Esophagus squamous epithelium (tissue), 5 donors: ENCODE data around the gene CUEDC2. TPM values are rescaled to one million over a fixed set of nuclear protein-coding genes. Genes with fewer than 3 reads are reported as not detected.

ENCODE experiments used
- DNase-seq: peaks from one replicate; lab custom pipeline; 2025; lab: John Stamatoyannopoulos, UW
- H3K27ac ChIP-seq, 4 donors: fragments of 200-600 bp; sonication (generic); one replicate each; pipeline ENCODE4 v1.5.1; 2016 to 2019; ENCODE audit warnings: mild to moderate bottlenecking in 1 of 4
- H3K27me3 ChIP-seq, 4 donors: fragments of 200-600 bp; sonication (generic); 1 replicate in 3 of 4; 2 replicates in 1 of 4; pipeline versions ENCODE4 v1.5.1 to v1.6.0; 2017 to 2021; ENCODE audit warnings: antibody characterized with exemption in 1 of 4
- H3K36me3 ChIP-seq, 3 donors: fragments of 200-600 bp; sonication (generic); one replicate each; pipeline ENCODE4 v1.5.1; 2016 to 2019
- H3K4me1 ChIP-seq, 3 donors: fragments of 200-600 bp; sonication (generic); one replicate each; pipeline ENCODE4 v1.5.1; 2017 to 2019
- H3K4me3 ChIP-seq, 4 donors: fragments of 200-600 bp; sonication (generic); 1 replicate in 3 of 4; 2 replicates in 1 of 4; pipeline ENCODE4 v1.5.1; 2016 to 2019; ENCODE audit warnings: mild to moderate bottlenecking in 2 of 4, moderate library complexity in 1 of 4
- H3K9me3 ChIP-seq, 3 donors: fragments of 200-600 bp; sonication (generic); one replicate each; pipeline ENCODE4 v1.5.1; 2016 to 2019
- POLR2A ChIP-seq, 4 donors: fragments of 450-650 bp; IDR thresholded peaks; one replicate each; pipeline ENCODE4 v1.6.1; 2017; ENCODE audit warnings: antibody characterized with exemption in 4 of 4, mild to moderate bottlenecking in 4 of 4, moderate library complexity in 3 of 4
- WGBS, 2 donors: methylation state at CpG; one replicate each; pipeline ENCODE4 v1.1.5; 2018; 5-methylcytosine and 5-hydroxymethylcytosine counted together
- intact Hi-C: fragments of 100-400 bp; cut with DNase I; formaldehyde crosslinking; loops from one replicate; pipeline ENCODE4 v1.15.0; 2022
- total RNA-seq, 4 donors: library from RNA; depleted of rRNA; stranded (reverse); fragments of >200 nt; gene quantifications; one replicate each; pipeline ENCODE4 v1.1.0, GENCODE V29; 2016
- TF ChIP-seq, protein P1 (sequence below), 6 experiments: fragments of 450-650 bp in 4 of 6; fragments of 200-600 bp in 2 of 6; sonication (generic) in 2 of 6; IDR thresholded peaks; one replicate each; pipeline ENCODE4 v1.5.1; 2016 to 2019; ENCODE audit warnings: antibody characterized with exemption in 6 of 6, mild to moderate bottlenecking in 4 of 6, moderate library complexity in 4 of 6
- donor health status: DM: yes; HTN: yes; CAD: no.

Gene CUEDC2
- total RNA-seq, 4 donors from 2014 or later, result 16.6 to 37.6 (median 27.0) TPM

- no peak for DNase-seq
- no peaks in the 10 kb centered on the region for H3K27me3 ChIP-seq
- H3K4me1 ChIP-seq, result peaks cover 33 to 62% (median 37%) of the 10 kb centered on the region in 3 donors
- WGBS, 2 donors, result 0% methylated on average over 7 to 16 of the region's 35 CpGs
- TF ChIP-seq, protein P1, sequence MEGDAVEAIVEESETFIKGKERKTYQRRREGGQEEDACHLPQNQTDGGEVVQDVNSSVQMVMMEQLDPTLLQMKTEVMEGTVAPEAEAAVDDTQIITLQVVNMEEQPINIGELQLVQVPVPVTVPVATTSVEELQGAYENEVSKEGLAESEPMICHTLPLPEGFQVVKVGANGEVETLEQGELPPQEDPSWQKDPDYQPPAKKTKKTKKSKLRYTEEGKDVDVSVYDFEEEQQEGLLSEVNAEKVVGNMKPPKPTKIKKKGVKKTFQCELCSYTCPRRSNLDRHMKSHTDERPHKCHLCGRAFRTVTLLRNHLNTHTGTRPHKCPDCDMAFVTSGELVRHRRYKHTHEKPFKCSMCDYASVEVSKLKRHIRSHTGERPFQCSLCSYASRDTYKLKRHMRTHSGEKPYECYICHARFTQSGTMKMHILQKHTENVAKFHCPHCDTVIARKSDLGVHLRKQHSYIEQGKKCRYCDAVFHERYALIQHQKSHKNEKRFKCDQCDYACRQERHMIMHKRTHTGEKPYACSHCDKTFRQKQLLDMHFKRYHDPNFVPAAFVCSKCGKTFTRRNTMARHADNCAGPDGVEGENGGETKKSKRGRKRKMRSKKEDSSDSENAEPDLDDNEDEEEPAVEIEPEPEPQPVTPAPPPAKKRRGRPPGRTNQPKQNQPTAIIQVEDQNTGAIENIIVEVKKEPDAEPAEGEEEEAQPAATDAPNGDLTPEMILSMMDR (IDR thresholded peaks at IDR 0.05), result no peak
- no peak for TF ChIP-seq POLR2A (IDR thresholded peaks at IDR 0.05)
- H3K27ac ChIP-seq, result peak overlapping the region; percentile 91 to 99 (median 98)
- peaks cover 0 to 23% (median 0%) of the 10 kb centered on the region in 3 donors for H3K36me3 ChIP-seq
- H3K9me3 ChIP-seq, result no peaks in the 10 kb centered on the region
- intact Hi-C loops, result no loop called here
- H3K4me3 ChIP-seq, result peak overlapping the region; percentile 65 to 78 (median 75)
Observed at GRCh38 chr10:102394801-102395399, 37.5 kb downstream of the CUEDC2 start.

- Histone ChIP-seq H3K9me3 (no peaks in the 10 kb centered on the region), H3K4me1 (peaks cover 30 to 55% (median 33%) of the 10 kb centered on the region in 3 donors), H3K4me3 (peak overlapping the region; percentile 65 to 78 (median 75)), H3K27me3 (no peaks in the 10 kb centered on the region), H3K36me3 (peaks cover 0 to 23% (median 0%) of the 10 kb centered on the region in 3 donors), H3K27ac (peak overlapping the region; percentile 91 to 99 (median 98))
- TF ChIP-seq, protein P1 (IDR thresholded peaks at IDR 0.05), result peak in 4 of 6 experiments; percentile 35 to 98 (median 96)
- peak in 3 of 4 donors; percentile 50 to 82 (median 75) for TF ChIP-seq POLR2A (IDR thresholded peaks at IDR 0.05)
- intact Hi-C loops, result no loop called here
- 0% methylated on average over 2 to 9 of the region's 71 CpGs for WGBS, 2 donors
- peak; percentile 78 for DNase-seq
Observed at GRCh38 chr10:102394079-102394800, 38.1 kb downstream of the CUEDC2 start.

DNA sequence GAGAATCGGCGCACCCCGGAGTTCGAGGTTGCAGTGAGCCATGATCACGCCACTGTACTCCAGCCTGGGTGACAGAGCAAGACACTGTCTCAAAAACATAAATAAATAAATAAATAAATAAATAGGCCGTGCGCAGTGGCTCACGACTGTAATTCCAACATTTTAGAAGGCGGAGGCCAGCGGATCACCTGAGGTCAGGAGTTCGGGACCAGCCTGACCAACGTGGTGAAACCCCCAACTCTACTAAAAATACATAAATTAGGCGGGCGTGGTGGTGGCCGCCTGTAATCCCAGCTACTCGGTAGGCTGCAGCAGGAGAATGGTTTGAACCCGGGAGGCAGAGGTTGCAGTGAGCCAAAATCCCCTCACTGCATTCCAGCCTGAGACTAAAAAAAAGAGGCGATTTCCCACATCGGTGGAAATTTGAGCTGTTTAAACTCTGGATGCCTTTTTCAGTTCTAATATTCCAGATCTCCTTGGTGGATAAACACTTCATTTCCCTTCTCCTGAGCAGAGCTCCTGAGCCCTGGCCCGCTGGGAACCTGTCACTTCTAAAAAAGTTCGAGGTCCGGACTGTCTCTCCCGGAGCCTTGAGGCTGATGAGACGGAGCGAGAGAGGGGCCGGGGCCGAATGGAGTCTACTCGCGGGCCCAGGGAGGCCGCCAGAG is 38.8 kb downstream of the CUEDC2 start:
- TF ChIP-seq, protein P1 (IDR thresholded peaks at IDR 0.05), result peak in 3 of 6 experiments; percentile 93 to 98 (median 98)
- TF ChIP-seq POLR2A (IDR thresholded peaks at IDR 0.05), result no peak
- no peaks in the 10 kb centered on the region for H3K27me3 ChIP-seq
- 22 to 24% methylated on average over 27 of the region's 30 CpGs for WGBS, 2 donors
- H3K9me3 ChIP-seq, result no peaks in the 10 kb centered on the region
- H3K36me3 ChIP-seq, result peaks cover 0 to 21% (median 0%) of the 10 kb centered on the region in 3 donors
- peaks cover 24 to 48% (median 26%) of the 10 kb centered on the region in 3 donors for H3K4me1 ChIP-seq
- intact Hi-C loops, result no loop called here
- peak overlapping the region; percentile 65 to 78 (median 75) for H3K4me3 ChIP-seq
- DNase-seq, result no peak
- H3K27ac ChIP-seq, result peak overlapping the region; percentile 91 to 99 (median 98)

- no peaks in the 10 kb centered on the region for H3K9me3 ChIP-seq
- intact Hi-C loops, result no loop called here
- no peak for TF ChIP-seq POLR2A (IDR thresholded peaks at IDR 0.05)
- TF ChIP-seq, protein P1 (IDR thresholded peaks at IDR 0.05), result no peak
- no peak overlapping the region for H3K4me3 ChIP-seq
- no peak overlapping the region for H3K27ac ChIP-seq
- 76 to 78% methylated on average over 4 to 5 of the region's 5 CpGs for WGBS, 2 donors
- peaks cover 20 to 38% (median 20%) of the 10 kb centered on the region in 3 donors for H3K4me1 ChIP-seq
- H3K36me3 ChIP-seq, result peaks cover 0 to 9% (median 0%) of the 10 kb centered on the region in 3 donors
- H3K27me3 ChIP-seq, result no peaks in the 10 kb centered on the region
- DNase-seq, result no peak
Observed at GRCh38 chr10:102392306-102392705, 40.1 kb downstream of the CUEDC2 start.
